Islet of Langerhans (tissue), 1 donor: ENCODE data around the gene NSL1.

ENCODE experiments used
- FAIRE-seq: peaks from one replicate; lab custom pipeline; 2011; peaks lifted over from hg19 to GRCh38; lab: Jason Lieb, UNC

NSL1 gene

DNA sequence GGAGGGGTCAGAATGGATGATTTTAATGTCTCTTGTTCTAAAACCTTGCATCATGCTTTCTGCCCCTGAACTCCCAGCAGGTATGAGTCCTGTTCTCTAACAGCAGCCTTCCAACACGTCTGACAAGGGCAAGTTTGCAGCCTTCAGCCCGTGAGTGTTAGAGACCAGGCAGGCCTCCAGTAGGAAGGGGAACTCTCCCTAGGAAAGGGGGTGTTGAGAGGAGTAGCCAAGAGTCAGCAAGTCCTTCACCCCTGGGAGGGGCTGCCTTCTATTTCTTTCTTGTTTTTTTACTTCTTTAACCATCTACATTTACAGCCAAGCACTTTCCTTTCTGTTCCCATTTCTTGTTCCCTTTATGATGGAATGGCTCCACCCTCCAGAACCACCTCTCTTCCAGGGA is 106.1 kb downstream of the NSL1 start:
- FAIRE-seq: no peak

DNA sequence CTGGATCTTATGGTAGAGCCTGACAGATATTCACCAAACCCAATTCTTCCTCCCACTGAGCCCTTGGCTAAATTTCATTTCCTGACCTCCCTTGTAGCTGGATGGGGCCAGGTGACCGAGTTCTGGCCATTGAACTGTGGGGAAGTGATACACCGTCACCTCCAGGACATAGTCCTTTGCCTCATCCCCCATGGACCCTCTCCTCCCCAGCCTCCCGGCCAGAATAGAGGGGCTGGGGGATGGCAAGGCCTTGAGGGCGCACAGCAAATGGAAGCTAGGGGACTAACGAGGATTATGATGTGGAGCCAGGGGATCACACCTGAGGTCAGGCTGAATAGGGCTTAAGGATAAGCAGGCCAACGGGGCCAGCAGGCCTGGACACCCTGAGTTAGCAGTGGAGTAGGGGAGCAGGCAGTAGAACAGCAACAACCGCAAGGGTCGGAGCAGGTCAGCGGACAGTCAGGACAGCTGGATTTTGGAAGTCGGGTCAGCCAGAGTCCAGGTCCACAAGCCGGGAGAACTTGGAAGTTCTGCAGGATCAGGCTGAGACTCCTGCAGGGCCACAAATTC is 107.0 kb downstream of the NSL1 start:
- no peak for FAIRE-seq

DNA sequence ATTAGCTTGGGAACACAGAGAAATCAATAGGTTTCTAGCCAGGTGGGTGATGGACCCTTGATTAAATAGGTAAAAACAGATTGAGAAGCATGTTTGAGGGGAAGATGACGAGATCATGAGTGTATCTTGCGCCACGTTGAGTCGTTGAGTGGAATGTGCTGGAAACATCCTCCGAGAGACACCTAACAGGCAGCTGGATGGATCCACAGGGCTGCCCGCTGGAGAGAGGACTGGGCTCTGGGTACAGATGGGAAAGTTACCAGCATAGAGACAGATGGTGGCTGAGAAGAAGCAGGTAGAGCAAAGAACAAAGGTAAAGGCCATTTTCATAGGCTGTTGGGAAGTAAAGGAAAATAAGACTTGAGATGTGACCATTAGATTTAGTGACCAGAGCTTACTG is 107.5 kb downstream of the NSL1 start:
- FAIRE-seq: no peak

DNA sequence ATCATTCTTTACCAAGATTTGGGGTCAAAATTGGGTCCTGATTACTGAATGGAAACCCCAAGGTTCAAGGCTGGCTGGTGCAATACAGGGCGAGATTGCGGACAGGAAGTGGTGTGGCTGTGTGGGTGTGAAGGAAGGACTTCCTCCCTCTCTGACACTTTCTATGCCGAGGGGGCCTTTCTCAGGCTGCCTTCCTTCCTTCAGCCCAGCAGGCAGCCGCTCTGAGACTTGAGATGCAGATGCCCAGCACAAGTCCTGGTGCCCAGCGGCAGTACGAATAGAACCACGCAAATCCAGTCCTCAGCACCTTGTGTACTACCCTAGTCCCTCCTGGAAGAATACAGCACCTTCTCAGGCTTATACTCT is 108.2 kb downstream of the NSL1 start:
- FAIRE-seq: no peak

DNA sequence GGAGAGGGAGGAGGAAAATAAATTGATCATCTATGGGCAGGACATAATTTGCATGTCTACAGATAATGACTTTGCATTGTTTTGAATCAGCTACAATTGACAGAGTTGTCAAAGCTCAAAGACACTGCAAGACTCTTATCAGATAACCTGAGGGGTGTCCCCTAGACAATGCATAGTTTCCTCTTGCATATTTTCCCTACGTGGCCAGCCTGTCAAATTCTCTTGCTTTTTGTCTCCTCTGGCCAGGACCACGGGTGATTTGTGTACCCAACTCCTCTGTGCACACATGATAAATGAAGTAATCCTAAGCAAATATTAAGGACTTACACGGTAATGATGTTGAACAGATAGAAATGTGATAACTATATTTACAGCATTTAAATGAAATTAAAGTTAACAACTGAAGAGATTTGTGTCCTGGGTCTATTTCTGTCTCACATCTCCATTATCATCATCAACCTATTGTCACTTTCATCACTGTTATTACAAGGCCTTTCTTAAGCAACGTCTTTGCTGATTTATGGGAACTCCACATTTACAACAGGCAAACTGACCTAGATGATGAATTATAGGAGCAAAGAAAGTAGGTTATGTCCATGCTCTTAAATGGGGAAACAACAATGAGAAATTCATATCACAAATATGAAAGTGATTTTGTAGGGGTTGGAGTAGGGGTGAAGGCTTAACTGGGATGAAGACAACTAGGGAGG is 110.7 kb downstream of the NSL1 start:
- no peak for FAIRE-seq

DNA sequence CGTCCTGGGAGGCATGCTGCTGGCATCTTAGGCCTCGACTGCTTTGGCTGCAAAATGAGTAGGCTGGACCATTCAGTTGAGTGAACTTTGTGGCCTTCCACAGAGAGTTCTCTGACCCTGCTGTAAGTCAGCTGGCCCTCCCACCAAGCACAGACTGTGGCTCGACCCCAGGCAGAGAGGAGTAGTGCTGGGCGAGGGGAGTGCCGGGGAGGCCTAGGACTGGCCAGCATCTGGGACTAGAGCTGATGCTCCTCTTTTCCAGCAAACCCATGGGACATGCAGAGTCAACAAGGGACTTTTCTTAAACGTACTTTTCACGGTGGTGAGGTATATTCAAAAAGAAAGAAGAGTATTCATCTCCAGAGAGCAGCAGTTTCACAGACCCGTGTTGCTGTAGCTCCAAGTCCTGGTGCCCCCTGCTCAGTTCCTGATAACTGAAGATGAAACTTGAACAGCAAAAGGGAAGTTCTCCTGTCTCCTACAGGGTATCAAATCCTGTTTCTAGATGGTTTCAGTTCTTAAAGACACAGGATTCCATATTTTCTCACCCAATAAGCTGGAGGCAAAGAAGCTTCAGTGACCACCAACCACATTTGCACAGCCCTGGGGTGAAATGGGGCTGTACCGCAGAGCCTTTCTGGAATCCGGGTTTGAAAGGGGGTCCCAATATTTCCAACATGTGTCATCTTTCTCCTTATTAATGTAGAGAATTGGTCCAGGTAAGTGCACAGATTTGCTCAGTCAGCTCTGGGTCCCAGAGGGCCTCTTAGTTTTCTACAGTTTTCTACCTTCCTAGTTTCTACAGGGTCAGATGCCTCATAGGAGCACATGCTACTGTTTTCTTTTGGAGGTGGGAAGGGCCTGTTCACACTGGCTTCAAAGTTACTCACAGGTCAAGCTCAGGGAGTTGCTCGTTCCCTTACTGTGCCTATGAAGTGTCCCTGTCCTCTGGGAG is 112.8 kb downstream of the NSL1 start:
- FAIRE-seq: no peak

DNA sequence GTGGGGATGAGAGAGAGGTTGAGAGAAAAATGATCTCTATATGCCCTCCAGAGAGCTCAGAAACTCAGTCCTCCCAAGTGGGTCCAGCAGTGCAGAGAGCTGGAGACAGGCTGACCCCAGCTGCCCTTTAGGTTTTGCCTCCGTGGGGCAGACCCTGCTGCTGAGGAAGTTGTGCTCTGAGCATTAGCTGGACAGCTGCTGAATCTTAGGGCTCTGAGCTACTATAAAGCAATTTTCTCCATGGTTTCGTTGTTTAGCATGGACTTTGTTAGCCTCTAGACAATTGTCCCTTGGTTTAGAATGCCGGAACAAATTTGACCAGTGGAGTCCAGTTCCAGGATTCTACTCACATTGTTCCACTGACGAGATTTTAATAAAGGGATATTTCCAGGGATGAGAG is 114.0 kb downstream of the NSL1 start:
- no peak for FAIRE-seq

DNA sequence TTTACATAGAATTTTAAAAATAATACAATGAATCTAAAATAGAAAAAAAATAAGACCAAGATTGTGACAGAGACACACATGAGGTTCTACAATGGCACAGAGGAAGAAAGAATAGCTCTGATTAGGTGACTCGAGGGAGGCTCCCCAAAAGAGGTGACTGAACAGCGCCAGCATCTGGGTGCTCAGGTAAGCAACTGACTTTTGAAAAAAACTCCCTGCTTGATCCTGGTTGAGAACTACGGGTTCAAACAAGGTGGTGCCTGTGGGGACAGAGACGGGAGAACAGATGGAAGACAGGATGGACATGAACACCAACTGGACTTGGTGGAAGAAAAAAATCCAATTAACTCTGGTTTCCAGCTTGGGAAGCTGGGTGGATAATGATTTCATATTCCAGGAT is 114.4 kb downstream of the NSL1 start:
- no peak for FAIRE-seq
